ENCODE measurements around the gene CHAMP1. TPM values are rescaled to one million over a fixed set of nuclear protein-coding genes. Genes with fewer than 3 reads are reported as not detected.

Gene CHAMP1
- total RNA-seq, 1 donor from 2014 or later: 26.8 TPM

GRCh38 chr13:114338959-114339358, 24.7 kb downstream of the CHAMP1 start:
- no peak overlapping the region for H3K4me3 ChIP-seq (ENCODE audit: insufficient read depth, low read depth, low read length)
- Mint-ChIP-seq H3K27me3 (ENCODE audit: low read depth, unreplicated experiment) (no peaks in the 10 kb centered on the region), H3K4me1 (ENCODE audit: low read depth, unreplicated experiment) (no peaks in the 10 kb centered on the region), H3K27ac (ENCODE audit: unreplicated experiment) (no peak overlapping the region), H3K36me3 (ENCODE audit: low read depth, unreplicated experiment) (peaks cover 2% of the 10 kb centered on the region), H3K4me3 (ENCODE audit: unreplicated experiment) (no peak overlapping the region), H3K9me3 (ENCODE audit: unreplicated experiment) (peaks cover 15% of the 10 kb centered on the region)
- no peaks in the 10 kb centered on the region for H3K27me3 ChIP-seq (ENCODE audit: insufficient read depth, low read length)
- no peak overlapping the region for H3K9ac ChIP-seq (ENCODE audit: low read length)
- no peaks in the 10 kb centered on the region for H3K79me2 ChIP-seq (ENCODE audit: insufficient read depth, low read length)
- no peaks in the 10 kb centered on the region for H3K4me1 ChIP-seq (ENCODE audit: insufficient read depth, low read length)
- DNase-seq (ENCODE audit: low read depth): no peak
- H3K27ac ChIP-seq (ENCODE audit: low read depth, low read length): no peak overlapping the region
- TF ChIP-seq EZH2 (IDR thresholded peaks at IDR 0.05; ENCODE audit: insufficient read depth, low read length) (no peak), CTCF (IDR thresholded peaks at IDR 0.05; ENCODE audit: insufficient read depth, low read depth, low read length) (no peak)
- H2AFZ ChIP-seq (ENCODE audit: low read depth, low read length): no peak overlapping the region
- no peak for FAIRE-seq
- H3K36me3 ChIP-seq (ENCODE audit: insufficient read depth, low read length): no peaks in the 10 kb centered on the region
- no peaks in the 10 kb centered on the region for H3K9me3 ChIP-seq (ENCODE audit: insufficient read depth, low read depth, low read length)
- H4K20me1 ChIP-seq (ENCODE audit: insufficient read depth, low read length): no peaks in the 10 kb centered on the region
- no peak overlapping the region for H3K4me2 ChIP-seq (ENCODE audit: low read length)

GRCh38 chr13:114339857-114340534, 25.7 kb downstream of the CHAMP1 start:
- no peak overlapping the region for H3K4me3 ChIP-seq (ENCODE audit: insufficient read depth, low read depth, low read length)
- no peaks in the 10 kb centered on the region for H3K27me3 Mint-ChIP-seq (ENCODE audit: low read depth, unreplicated experiment)
- no peak for DNase-seq (ENCODE audit: low read depth)
- H3K27me3 ChIP-seq (ENCODE audit: insufficient read depth, low read length): no peaks in the 10 kb centered on the region
- no peak overlapping the region for H3K4me3 Mint-ChIP-seq (ENCODE audit: unreplicated experiment)
- FAIRE-seq: no peak
- no peak overlapping the region for H3K27ac Mint-ChIP-seq (ENCODE audit: unreplicated experiment)
- no peaks in the 10 kb centered on the region for H4K20me1 ChIP-seq (ENCODE audit: insufficient read depth, low read length)
- H2AFZ ChIP-seq (ENCODE audit: low read depth, low read length): no peak overlapping the region
- peaks cover 2% of the 10 kb centered on the region for H3K36me3 Mint-ChIP-seq (ENCODE audit: low read depth, unreplicated experiment)
- H3K4me1 Mint-ChIP-seq (ENCODE audit: low read depth, unreplicated experiment): no peaks in the 10 kb centered on the region
- peaks cover 17% of the 10 kb centered on the region for H3K9me3 Mint-ChIP-seq (ENCODE audit: unreplicated experiment)
- no peaks in the 10 kb centered on the region for H3K9me3 ChIP-seq (ENCODE audit: insufficient read depth, low read depth, low read length)
- no peaks in the 10 kb centered on the region for H3K36me3 ChIP-seq (ENCODE audit: insufficient read depth, low read length)
- no peaks in the 10 kb centered on the region for H3K79me2 ChIP-seq (ENCODE audit: insufficient read depth, low read length)
- no peak overlapping the region for H3K9ac ChIP-seq (ENCODE audit: low read length)
- TF ChIP-seq EZH2 (IDR thresholded peaks at IDR 0.05; ENCODE audit: insufficient read depth, low read length) (no peak), CTCF (IDR thresholded peaks at IDR 0.05; ENCODE audit: insufficient read depth, low read depth, low read length) (peak; percentile 63)
- H3K27ac ChIP-seq (ENCODE audit: low read depth, low read length): no peak overlapping the region
- H3K4me1 ChIP-seq (ENCODE audit: insufficient read depth, low read length): no peaks in the 10 kb centered on the region
- H3K4me2 ChIP-seq (ENCODE audit: low read length): no peak overlapping the region
